Small intestine (tissue), 7 donors: ENCODE data around the gene THSD4. TPM values are rescaled to one million over a fixed set of nuclear protein-coding genes. Genes with fewer than 3 reads are reported as not detected.
A peak's percentile ranks its signal among the peaks of the same experiment; 100 is the strongest.

ENCODE experiments used
- DNase-seq, 2 donors: peaks; one replicate each; pipeline versions ENCODE4 v3.0.0 to v3.0.0-alpha.2; 2013
- FAIRE-seq: peaks from 2 replicates; lab custom pipeline; 2012; peaks lifted over from hg19 to GRCh38; lab: Jason Lieb, UNC
- H3K27ac ChIP-seq, 3 donors: one replicate each; pipeline ENCODE4 v1.5.1; 2013; ENCODE audit warnings: low read length in 2 of 3, mild to moderate bottlenecking in 2 of 3, control low read depth in 1 of 3, inconsistent platforms in 1 of 3, low read depth in 1 of 3, moderate library complexity in 1 of 3
- H3K27me3 ChIP-seq, 3 donors: one replicate each; pipeline ENCODE4 v1.6.1; 2013; ENCODE audit warnings: low read length in 3 of 3, inconsistent platforms in 1 of 3; ENCODE audit not compliant: control insufficient read depth in 3 of 3, insufficient read depth in 3 of 3
- H3K36me3 ChIP-seq, 3 donors: one replicate each; pipeline ENCODE4 v1.6.1; 2013; ENCODE audit warnings: low read length in 3 of 3, inconsistent platforms in 1 of 3, low read depth in 1 of 3, mild to moderate bottlenecking in 1 of 3, moderate library complexity in 1 of 3; ENCODE audit not compliant: control insufficient read depth in 3 of 3, insufficient read depth in 2 of 3
- H3K4me1 ChIP-seq, 3 donors: one replicate each; pipeline ENCODE4 v1.6.1; 2013; ENCODE audit warnings: low read length in 2 of 3, inconsistent platforms in 1 of 3, low read depth in 1 of 3, mild to moderate bottlenecking in 1 of 3, moderate library complexity in 1 of 3; ENCODE audit not compliant: control insufficient read depth in 3 of 3, insufficient read depth in 2 of 3
- H3K4me3 ChIP-seq, 3 donors: one replicate each; pipeline ENCODE4 v1.5.1; 2013; ENCODE audit warnings: low read length in 3 of 3, control low read depth in 1 of 3, inconsistent platforms in 1 of 3, low read depth in 1 of 3, mild to moderate bottlenecking in 1 of 3, moderate library complexity in 1 of 3
- H3K9me3 ChIP-seq, 2 donors: one replicate each; pipeline ENCODE4 v1.6.1; 2013; ENCODE audit warnings: low read depth in 1 of 2, low read length in 1 of 2; ENCODE audit not compliant: control insufficient read depth in 2 of 2, insufficient read depth in 1 of 2
- WGBS, 3 donors: extraction: QIAGEN DNeasy Blood & Tissue Kit; methylation state at CpG; one replicate each; pipeline ENCODE4 v1.1.7; 2013; 5-methylcytosine and 5-hydroxymethylcytosine counted together
- polyA plus RNA-seq, 4 donors: library from polyadenylated mRNA; stranded (reverse) in 3 of 4; unstranded in 1 of 4; fragments of 200-250 nt in 3 of 4; fragments of 120-200 nt in 1 of 4; gene quantifications; one replicate each; pipeline versions ENCODE4 v1.2.1 to v1.2.3, GENCODE V29; 2013
- donor health status: healthy with polysubstance abuse.
- donor health status: control.
- donor health status: control.
- donor health status: Bipolar disorder and iron deficiency.
- donor health status: healthy.

THSD4 gene
- polyA plus RNA-seq, 4 donors = 3.6 to 14.4 (median 9.7) TPM

DNA sequence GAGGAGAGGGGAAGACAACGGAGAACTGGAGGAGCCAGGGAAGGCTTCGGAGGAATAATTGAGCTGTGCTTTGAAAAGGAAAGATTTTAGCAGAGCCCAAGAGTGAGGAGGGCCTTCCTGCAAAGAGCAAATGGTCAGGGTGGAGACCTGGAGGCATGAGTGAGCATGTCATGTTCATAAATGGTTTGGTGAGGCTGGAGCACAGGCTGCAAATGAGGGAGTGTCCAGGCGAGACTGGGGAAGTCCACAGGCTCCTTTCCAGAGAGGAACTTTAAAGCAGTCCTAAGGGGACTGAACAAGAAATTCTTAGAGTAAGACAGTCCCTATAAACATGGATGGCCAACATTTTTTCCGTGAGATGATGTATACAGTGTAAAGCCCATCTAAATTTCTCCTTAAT is 108.8 kb downstream of the THSD4 start:
- FAIRE-seq = no peak
- no peak for DNase-seq
- 76 to 94% (median 79%) methylated on average over 4 of the region's 4 CpGs for WGBS, 3 donors
- H3K4me3 ChIP-seq = no peak overlapping the region
- peaks cover 0 to 3% (median 0%) of the 10 kb centered on the region in 3 donors for H3K36me3 ChIP-seq
- peaks cover 0 to 6% (median 0%) of the 10 kb centered on the region in 3 donors for H3K4me1 ChIP-seq
- H3K9me3 ChIP-seq = peaks cover 2 to 5% of the 10 kb centered on the region in 2 donors
- no peak overlapping the region for H3K27ac ChIP-seq
- no peaks in the 10 kb centered on the region for H3K27me3 ChIP-seq

DNA sequence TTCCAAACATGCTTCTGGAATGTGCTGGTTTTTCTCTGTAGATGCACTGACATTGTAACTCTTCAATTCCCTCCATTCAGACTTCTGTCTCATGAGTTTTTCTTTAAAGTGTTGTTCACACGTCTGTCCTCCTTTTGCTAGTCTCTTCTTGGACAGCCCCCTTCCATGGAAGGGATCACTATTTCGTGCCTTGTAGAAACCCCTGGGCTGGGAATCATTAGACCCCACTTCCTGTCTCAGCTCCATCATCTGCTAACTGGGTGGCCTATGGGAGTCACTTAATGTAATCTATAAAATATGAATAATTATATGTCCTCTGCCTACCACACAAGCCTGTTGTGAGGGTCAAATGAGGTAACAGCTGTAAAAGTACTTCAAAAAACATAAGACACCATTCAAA is 110.6 kb downstream of the THSD4 start:
- Histone ChIP-seq H3K36me3 (peaks cover 0 to 3% (median 0%) of the 10 kb centered on the region in 3 donors), H3K27ac (no peak overlapping the region), H3K27me3 (no peaks in the 10 kb centered on the region), H3K9me3 (peaks cover 0 to 5% of the 10 kb centered on the region in 2 donors), H3K4me1 (peaks cover 2 to 13% (median 5%) of the 10 kb centered on the region in 3 donors), H3K4me3 (no peak overlapping the region)
- no peak for FAIRE-seq
- WGBS, 3 donors = 76 to 87% (median 79%) methylated on average over 2 of the region's 2 CpGs
- no peak for DNase-seq

DNA sequence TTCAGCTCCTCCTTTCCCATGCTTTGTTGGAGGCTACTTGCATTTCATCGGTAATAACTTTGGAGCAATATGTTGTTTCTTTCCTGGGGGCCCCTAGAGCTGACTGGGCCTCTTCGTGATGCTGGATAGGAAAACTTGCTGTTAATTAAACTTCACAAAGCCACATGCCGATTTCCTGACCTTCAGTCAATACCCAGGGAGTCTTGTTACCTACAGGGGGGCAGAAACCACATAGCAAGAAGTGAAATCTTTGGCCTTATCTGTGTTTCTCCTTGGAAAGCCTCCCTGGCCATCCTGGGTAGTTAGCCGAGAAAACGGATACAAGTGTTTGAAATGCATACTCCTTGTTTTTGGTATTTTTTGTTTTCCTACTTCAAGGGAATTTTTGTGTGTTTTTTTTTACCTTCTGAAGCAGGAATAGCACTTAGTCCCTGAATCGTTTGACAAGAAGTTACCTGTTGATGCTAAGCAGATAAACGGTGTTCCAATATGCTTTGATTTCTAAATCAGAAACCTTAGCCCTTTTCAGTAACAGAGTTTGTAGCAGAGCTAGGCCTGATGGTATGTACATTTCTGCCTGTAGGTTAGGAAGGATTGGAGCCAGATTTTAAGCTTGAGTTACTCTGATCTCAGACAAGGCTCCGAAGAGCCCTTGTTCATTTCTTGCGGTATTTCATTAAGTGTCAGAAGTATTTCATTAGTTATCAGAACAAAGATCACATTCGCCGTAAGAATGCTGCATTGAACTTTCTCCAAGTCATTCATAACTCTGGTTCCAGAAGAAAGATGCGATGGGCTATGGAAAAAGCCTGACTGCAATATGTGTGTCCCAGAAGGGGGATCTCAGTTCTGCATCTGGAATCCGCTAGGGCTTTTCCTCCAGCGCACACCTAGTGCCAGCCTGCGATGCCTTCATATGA is 111.5 kb downstream of the THSD4 start:
- Histone ChIP-seq H3K4me1 (peaks cover 7 to 22% (median 11%) of the 10 kb centered on the region in 3 donors), H3K36me3 (peaks cover 0 to 3% (median 0%) of the 10 kb centered on the region in 3 donors), H3K27me3 (no peaks in the 10 kb centered on the region), H3K9me3 (peaks cover 0 to 5% of the 10 kb centered on the region in 2 donors), H3K27ac (no peak overlapping the region), H3K4me3 (no peak overlapping the region)
- WGBS, 3 donors = 80 to 87% (median 84%) methylated on average over 15 of the region's 15 CpGs
- DNase-seq (no peak), FAIRE-seq (no peak)

DNA sequence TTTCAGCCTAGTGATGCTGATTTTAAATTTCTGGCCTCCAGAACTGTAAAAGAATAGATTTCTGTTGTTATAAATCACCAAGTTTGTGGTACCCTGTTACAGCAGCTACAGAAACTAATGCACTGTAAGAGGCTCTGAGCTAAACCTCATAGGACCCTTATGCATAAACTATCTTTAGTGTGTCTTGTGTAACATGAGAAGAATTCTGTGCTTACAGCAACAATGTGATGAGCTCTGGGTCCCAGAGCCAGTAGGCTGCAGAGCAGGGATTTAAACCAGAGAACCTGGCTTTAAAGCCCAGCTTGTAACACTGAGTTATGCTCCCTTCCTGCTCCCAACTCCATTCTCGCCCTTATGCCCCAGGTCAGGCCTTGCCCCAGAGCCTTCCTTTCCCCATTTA is 113.1 kb downstream of the THSD4 start:
- DNase-seq (no peak), FAIRE-seq (no peak)
- WGBS, 3 donors = 69 to 90% (median 75%) methylated on average over 1 of the region's 1 CpG
- Histone ChIP-seq H3K27me3 (no peaks in the 10 kb centered on the region), H3K36me3 (peaks cover 0 to 3% (median 0%) of the 10 kb centered on the region in 3 donors), H3K27ac (no peak overlapping the region), H3K9me3 (peaks cover 0 to 5% of the 10 kb centered on the region in 2 donors), H3K4me3 (no peak overlapping the region), H3K4me1 (peaks cover 14 to 30% (median 14%) of the 10 kb centered on the region in 3 donors)

DNA sequence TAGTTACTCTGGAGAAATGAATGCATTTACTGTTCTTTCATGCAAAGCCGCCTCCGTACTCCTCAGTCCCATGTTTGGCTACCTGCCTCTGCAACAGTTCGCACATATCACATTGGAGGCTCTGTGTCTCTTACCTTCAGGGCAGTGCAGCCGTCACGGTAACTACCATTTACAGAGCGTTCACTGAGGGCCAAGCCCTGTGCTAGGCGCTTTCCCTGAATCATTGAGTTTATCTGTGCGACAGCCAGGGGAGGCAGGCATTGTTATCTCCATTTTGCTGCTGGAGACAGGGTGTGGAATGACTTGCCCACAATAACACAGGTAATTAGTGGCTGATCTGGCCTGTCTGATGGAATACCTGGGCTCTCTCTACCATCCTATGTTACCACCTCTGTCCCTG is 115.0 kb downstream of the THSD4 start:
- 42 to 80% (median 62%) methylated on average over 8 of the region's 8 CpGs for WGBS, 3 donors
- Histone ChIP-seq H3K4me1 (peaks cover 14 to 34% (median 16%) of the 10 kb centered on the region in 3 donors), H3K27me3 (no peaks in the 10 kb centered on the region), H3K9me3 (no peaks in the 10 kb centered on the region), H3K27ac (no peak overlapping the region), H3K4me3 (no peak overlapping the region), H3K36me3 (peaks cover 0 to 3% (median 0%) of the 10 kb centered on the region in 3 donors)
- FAIRE-seq (no peak), DNase-seq (peak in 1 of 2 donors; percentile 83)

DNA sequence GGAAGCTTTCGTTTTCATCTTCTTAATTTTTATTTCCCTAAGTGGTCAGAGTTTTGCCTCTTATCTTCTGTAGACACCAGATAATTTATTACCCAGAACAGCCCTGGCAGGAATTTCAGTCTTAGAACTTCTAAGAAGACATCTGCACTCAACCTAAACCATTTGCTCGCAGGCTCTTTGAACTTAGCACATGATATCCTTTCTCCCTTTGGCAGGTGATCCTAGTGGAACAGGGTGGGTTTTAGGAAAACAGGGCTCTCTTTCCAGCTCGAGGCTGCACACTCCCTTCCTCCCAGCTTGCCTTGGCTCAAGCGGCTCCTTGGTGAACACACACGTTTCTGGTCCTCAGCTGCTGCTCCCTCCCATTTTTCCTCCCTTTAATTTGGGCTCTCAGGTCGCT is 116.5 kb downstream of the THSD4 start:
- Histone ChIP-seq H3K9me3 (no peaks in the 10 kb centered on the region), H3K27ac (peak overlapping the region in 2 of 3 donors; percentile 45 to 71), H3K27me3 (no peaks in the 10 kb centered on the region), H3K4me1 (peaks cover 14 to 41% (median 18%) of the 10 kb centered on the region in 3 donors), H3K4me3 (no peak overlapping the region), H3K36me3 (peaks cover 0 to 3% (median 0%) of the 10 kb centered on the region in 3 donors)
- WGBS, 3 donors = 7 to 38% (median 15%) methylated on average over 6 of the region's 6 CpGs
- DNase-seq (peak; percentile 74 to 87), FAIRE-seq (no peak)

DNA sequence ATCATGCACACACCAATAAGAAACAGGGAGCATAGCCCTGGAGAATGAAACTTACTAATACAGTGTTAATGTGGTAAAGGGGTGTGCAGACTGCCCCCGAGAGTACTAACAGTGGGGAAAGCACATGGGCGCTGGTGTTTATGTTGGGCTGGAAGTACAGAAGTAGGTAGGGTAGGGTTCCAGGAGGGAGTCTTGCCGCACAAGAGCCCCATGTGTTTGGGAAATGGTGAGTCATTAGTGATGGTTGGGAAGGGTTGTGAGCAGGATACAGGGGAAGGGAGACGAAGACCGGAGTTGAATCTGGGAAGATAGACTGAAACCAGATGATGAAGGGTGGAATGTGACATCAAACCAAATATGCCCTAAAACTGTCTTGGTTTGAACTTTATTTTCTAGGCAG is 117.1 kb downstream of the THSD4 start:
- no peak for FAIRE-seq
- 90 to 94% (median 91%) methylated on average over 5 of the region's 5 CpGs for WGBS, 3 donors
- H3K27ac ChIP-seq = peak overlapping the region in 1 of 3 donors; percentile 71

DNA sequence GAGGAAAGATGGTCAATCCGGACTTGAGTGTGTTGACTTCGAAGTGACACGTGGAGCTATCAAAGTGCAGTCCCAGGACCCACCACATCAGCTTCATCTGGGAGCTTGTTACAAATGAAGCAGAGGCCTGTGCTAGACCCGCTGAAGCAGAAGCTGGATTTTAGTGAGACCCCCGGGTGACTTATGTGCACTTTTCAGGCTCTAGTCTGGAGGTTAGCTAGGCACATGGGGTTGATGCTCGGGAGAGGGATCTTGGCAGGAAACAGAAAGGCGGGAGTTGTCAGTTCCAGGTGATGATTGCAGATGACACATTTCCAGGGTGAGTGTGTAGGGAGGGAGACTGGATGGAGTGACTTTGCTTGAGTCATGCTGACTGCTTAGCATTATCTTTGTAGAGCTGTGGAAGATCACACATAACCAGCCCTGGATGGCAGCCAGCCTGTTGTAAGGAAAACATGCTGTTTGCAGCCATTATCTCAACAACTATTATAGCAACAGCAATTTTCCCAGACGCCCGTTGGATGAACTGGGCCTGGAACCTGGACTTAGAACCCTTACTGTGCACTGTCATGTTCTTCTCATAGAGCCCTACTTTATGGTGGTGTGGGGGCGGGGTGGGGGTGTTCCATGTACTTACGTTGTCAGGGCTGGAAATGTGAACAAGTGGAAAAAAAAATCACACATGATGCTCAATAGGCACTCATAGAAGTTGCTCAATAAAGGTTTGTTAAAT is 122.4 kb downstream of the THSD4 start:
- peaks cover 0 to 5% (median 0%) of the 10 kb centered on the region in 3 donors for H3K36me3 ChIP-seq
- peaks cover 0 to 6% of the 10 kb centered on the region in 2 donors for H3K9me3 ChIP-seq
- H3K27me3 ChIP-seq = no peaks in the 10 kb centered on the region
- peaks cover 0 to 57% (median 7%) of the 10 kb centered on the region in 3 donors for H3K4me1 ChIP-seq
- DNase-seq (peak; percentile 96 to 99), FAIRE-seq (no peak)
- peak overlapping the region in 2 of 3 donors; percentile 22 to 83 for H3K27ac ChIP-seq
- H3K4me3 ChIP-seq = no peak overlapping the region
- 33 to 60% (median 44%) methylated on average over 11 of the region's 11 CpGs for WGBS, 3 donors

More for the DNA sequence above, 117.1 kb downstream of the THSD4 start:
- peaks cover 14 to 47% (median 18%) of the 10 kb centered on the region in 3 donors for H3K4me1 ChIP-seq
- H3K9me3 ChIP-seq = no peaks in the 10 kb centered on the region
- H3K27me3 ChIP-seq = no peaks in the 10 kb centered on the region
- H3K4me3 ChIP-seq = no peak overlapping the region
- DNase-seq = no peak
- H3K36me3 ChIP-seq = peaks cover 0 to 3% (median 0%) of the 10 kb centered on the region in 3 donors
